H54 (cell line): ENCODE measurements around the gene SYNDIG1.
"Not testable (repeated sequence)": the region's sequence is repeated elsewhere in the genome, so short reads cannot be mapped to it uniquely, and the experiment has no call there.

ENCODE experiments used
- DNase-seq: peaks from one replicate; pipeline ENCODE4 v3.0.0; 2011; ENCODE audit warnings: low spot score, mixed read lengths; ENCODE audit not compliant: insufficient read length
- FAIRE-seq: peaks from 3 replicates; lab custom pipeline; 2011; peaks lifted over from hg19 to GRCh38; lab: Jason Lieb, UNC
- POLR2A ChIP-seq: IDR thresholded peaks from 2 replicates; pipeline ENCODE4 v1.6.1; 2011; ENCODE audit warnings: low read depth, mild to moderate bottlenecking, low read length

SYNDIG1 gene

DNA sequence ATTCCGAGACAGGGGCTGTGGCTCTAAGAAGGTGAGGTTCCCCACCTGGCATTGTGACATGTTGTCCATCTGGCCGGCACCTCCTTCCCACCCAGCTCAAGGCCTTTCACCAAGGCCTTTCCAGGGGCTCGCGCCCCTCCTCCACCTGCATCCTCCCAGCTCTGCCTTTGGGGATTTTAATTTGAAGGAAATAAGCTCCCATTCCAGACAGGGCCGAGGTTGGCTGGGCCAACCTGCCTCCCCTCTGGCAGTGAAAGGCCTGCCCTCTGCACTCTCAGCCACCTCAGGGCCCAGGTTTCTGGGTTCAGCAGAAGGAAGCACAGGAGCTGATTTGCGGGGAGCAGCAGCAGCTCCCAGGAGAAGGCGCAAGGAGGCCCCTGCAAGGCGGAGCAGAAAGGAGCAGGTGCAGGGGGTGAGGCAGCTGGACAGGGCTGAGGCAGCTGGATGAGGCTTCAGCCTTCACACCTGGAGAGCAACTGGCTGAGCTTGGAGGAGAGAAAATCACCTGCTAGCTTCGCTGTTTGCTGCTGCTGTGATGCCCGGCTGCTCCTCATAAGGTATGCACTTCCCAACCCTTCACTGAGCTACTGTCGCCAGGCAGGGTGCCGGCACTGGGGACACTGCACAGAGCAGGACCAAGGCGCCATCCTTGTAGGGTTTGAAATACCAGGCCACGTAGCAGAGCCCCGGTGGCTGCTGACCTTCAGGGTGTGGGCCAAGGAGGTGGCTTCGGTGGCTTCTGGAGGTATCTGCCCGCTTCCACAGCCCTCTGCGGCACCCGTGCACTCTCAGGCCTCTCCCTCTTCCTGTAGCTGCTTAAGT, 147.0 kb downstream of the SYNDIG1 start:
- DNase-seq (no peak), FAIRE-seq (no peak)
- TF ChIP-seq POLR2A: no peak

- FAIRE-seq: no peak
- no peak for TF ChIP-seq POLR2A
- DNase-seq: no peak
These were observed 147.6 kb downstream of the SYNDIG1 start for GRCh38 chr20:24617080-24617432.

- no peak for TF ChIP-seq POLR2A
- DNase-seq (no peak), FAIRE-seq (no peak)
These were observed 148.5 kb downstream of the SYNDIG1 start for GRCh38 chr20:24617757-24618450.

GRCh38 chr20:24618739-24619138, 149.3 kb downstream of the SYNDIG1 start:
- no peak for FAIRE-seq
- TF ChIP-seq POLR2A: no peak
- no peak for DNase-seq

DNA sequence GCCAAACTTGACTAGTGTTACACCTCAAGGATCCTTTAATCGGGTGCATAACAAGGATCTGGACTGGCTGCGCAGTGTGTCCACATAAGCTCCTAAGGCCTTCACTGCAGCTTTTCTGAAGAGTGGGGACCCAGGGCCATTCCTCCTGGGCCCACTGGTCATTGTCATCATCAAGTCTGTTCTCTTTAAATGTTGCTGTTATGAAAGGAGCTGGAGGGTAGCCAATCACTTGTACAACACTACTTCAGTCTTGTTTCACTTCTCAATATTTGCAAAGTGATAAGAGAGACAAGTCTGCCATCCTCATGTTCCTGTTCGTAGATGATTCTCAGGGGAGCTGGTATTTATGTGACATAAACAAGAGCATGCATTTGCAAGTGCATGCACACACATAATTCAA, 149.8 kb downstream of the SYNDIG1 start:
- TF ChIP-seq POLR2A: no peak
- no peak for FAIRE-seq
- no peak for DNase-seq

DNA sequence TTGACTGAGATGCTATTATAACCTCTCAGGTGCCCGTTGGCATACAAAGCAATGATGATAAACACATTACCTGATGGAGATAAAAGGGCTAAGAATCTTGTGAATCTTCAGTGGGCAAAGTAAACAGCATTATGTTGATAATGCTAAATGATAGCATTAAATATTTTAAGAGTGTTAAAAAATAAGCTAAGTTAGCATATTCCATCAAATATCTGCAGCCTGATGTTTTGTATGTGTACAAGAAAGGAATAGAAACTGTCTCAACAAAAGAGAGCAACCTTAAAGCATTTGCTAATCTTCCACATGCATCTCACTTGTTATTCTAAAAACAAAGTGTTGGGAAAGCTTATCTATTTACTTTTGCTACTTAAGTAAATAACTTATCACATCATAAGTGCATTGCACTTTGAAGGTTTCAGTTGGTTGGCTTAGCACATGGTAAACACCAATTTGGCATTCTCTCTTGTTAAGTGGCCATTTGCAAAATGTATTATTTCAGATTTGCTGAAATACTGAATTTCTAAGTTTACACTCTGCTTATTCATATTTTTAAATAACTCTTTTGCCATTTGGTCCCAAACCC, 151.6 kb downstream of the SYNDIG1 start:
- TF ChIP-seq POLR2A: no peak
- FAIRE-seq (no peak), DNase-seq (no peak)

DNA sequence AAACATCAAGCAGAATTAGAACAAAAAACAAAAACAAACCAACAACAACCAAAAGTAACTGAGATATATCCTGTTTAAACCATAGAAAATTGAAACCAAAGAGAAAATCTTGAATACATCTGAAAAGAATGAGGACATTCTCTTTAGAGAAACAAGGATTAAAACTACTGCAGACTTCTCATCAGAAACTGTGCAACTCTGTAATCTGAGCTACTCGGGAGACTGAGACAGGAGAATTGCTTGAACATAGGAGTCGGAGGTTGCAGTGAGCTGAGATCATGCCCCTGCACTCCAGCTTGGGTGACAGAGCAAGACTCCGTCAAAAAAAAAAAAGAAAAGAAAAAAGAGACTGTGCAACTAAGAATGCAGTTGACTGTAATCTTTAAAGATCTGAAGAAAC, 153.4 kb downstream of the SYNDIG1 start:
- DNase-seq (no peak), FAIRE-seq (no peak)
- no peak for TF ChIP-seq POLR2A

GRCh38 chr20:24626141-24626540, 156.7 kb downstream of the SYNDIG1 start:
- not testable (repeated sequence) for DNase-seq, FAIRE-seq

DNA sequence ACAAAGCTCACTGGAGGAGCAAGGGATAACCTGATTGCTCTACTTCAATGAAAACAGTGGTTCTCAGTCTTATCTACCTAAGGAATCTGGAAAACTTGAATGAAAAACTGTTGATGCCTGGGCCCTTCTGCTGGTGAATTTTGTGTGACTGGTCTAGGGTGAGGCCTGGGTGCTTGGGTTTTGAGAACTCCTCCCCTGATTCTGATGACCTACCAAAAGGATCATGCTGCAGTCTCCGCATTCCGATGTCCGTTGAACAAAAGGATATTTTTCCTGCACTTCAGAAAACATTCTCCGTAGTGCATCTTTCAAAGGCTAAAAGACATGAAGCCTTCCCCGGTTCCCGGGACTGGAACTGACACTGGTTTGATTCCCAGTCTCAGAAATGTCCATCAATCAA, 157.9 kb downstream of the SYNDIG1 start:
- no peak for TF ChIP-seq POLR2A
- no peak for FAIRE-seq
- DNase-seq: no peak

- no peak for TF ChIP-seq POLR2A
- DNase-seq (no peak), FAIRE-seq (no peak)
These were observed 158.5 kb downstream of the SYNDIG1 start for GRCh38 chr20:24627926-24628325.

- DNase-seq: no peak
- no peak for FAIRE-seq
- TF ChIP-seq POLR2A: no peak
These were observed 159.6 kb downstream of the SYNDIG1 start for GRCh38 chr20:24628985-24629384.

DNA sequence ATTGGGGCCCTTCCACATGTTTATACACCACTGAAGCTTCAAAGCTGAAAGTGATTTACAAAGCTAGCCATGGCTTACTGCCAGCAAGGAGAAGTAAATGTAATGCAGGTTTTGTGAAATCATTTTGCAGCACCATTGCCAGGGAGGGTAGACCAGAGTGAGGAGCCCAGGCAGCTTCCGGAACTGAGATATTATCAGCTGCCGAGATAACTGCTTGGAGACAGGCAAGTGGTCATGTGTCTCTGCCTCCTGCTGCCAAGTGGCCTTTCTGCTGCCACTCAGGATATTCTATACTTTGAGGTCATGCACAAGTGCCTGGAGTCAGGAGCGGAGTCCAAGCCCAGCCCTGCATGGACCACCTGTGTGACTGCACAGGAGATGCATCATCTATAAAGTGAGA, 160.2 kb downstream of the SYNDIG1 start:
- DNase-seq: no peak
- no peak for FAIRE-seq
- TF ChIP-seq POLR2A: no peak

GRCh38 chr20:24630486-24631172, 161.2 kb downstream of the SYNDIG1 start:
- DNase-seq (no peak), FAIRE-seq (no peak)
- TF ChIP-seq POLR2A: no peak

DNA sequence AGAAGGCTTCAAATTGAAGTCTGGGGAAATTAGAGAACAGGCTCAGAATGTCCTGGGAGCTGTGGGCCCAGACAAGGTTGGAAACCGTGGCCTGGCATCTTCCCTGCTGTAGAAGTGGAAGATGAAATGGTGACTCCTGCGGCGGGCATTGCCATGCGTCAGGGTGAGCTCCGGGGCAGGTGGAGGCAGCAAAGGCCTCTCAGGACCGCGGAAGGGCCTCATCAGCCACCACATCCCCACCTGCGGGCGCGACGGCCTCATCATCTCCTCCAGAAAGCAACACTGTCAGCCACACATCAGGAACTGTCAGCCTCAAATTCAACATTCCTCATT, 161.7 kb downstream of the SYNDIG1 start:
- no peak for FAIRE-seq
- TF ChIP-seq POLR2A: no peak
- no peak for DNase-seq
